Nephron (organoid): Measurements from ENCODE around the gene ALG12.

Source experiments
- H3K27ac Mint-ChIP-seq, 3 experiments: 2 replicates each; pipeline ENCODE4 v1.8.0; 2020; ENCODE audit warnings: mixed read lengths in 3 of 3, mild to moderate bottlenecking in 2 of 3, moderate library complexity in 1 of 3
- H3K27me3 Mint-ChIP-seq: 2 replicates; pipeline ENCODE4 v1.8.0; 2021; ENCODE audit warnings: low read depth, mild to moderate bottlenecking, moderate library complexity, mixed read lengths
- H3K36me3 Mint-ChIP-seq: 2 replicates; pipeline ENCODE4 v1.8.0; 2020; ENCODE audit warnings: low read depth, mixed read lengths
- H3K4me1 Mint-ChIP-seq: 2 replicates; pipeline ENCODE4 v1.8.0; 2020; ENCODE audit warnings: mixed read lengths
- H3K4me3 Mint-ChIP-seq, 3 experiments: 2 replicates each; pipeline ENCODE4 v1.8.0; 2020; ENCODE audit warnings: mild to moderate bottlenecking in 3 of 3, mixed read lengths in 3 of 3, moderate library complexity in 2 of 3
- H3K9me3 Mint-ChIP-seq: 2 replicates; pipeline ENCODE4 v1.8.0; 2020; ENCODE audit warnings: mixed read lengths
- TF ChIP-seq, protein P1 (sequence below), 3 experiments: fragments of 200-600 bp; sonication (generic); IDR thresholded peaks; one replicate each; pipeline ENCODE4 v1.5.0; 2021; ENCODE audit warnings: antibody characterized with exemption in 3 of 3; ENCODE audit not compliant: unreplicated experiment in 3 of 3

The ALG12 gene

GRCh38 chr22:49880281-49880680 is 38.0 kb downstream of the ALG12 start:
- no peaks in the 10 kb centered on the region for H3K27me3 Mint-ChIP-seq
- no peak overlapping the region for H3K4me3 Mint-ChIP-seq
- peaks cover 66% of the 10 kb centered on the region for H3K9me3 Mint-ChIP-seq
- TF ChIP-seq, protein P1, sequence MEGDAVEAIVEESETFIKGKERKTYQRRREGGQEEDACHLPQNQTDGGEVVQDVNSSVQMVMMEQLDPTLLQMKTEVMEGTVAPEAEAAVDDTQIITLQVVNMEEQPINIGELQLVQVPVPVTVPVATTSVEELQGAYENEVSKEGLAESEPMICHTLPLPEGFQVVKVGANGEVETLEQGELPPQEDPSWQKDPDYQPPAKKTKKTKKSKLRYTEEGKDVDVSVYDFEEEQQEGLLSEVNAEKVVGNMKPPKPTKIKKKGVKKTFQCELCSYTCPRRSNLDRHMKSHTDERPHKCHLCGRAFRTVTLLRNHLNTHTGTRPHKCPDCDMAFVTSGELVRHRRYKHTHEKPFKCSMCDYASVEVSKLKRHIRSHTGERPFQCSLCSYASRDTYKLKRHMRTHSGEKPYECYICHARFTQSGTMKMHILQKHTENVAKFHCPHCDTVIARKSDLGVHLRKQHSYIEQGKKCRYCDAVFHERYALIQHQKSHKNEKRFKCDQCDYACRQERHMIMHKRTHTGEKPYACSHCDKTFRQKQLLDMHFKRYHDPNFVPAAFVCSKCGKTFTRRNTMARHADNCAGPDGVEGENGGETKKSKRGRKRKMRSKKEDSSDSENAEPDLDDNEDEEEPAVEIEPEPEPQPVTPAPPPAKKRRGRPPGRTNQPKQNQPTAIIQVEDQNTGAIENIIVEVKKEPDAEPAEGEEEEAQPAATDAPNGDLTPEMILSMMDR (IDR thresholded peaks at IDR 0.05; ENCODE audit: unreplicated experiment in 3 of 3) = no peak
- peak overlapping the region in 1 of 3 experiments; percentile 41 for H3K27ac Mint-ChIP-seq
- H3K4me1 Mint-ChIP-seq = no peaks in the 10 kb centered on the region
- peaks cover 89% of the 10 kb centered on the region for H3K36me3 Mint-ChIP-seq

GRCh38 chr22:49879871-49880270 is 38.4 kb downstream of the ALG12 start:
- Mint-ChIP-seq H3K4me3 (no peak overlapping the region), H3K9me3 (peaks cover 70% of the 10 kb centered on the region), H3K4me1 (no peaks in the 10 kb centered on the region), H3K27ac (no peak overlapping the region), H3K27me3 (no peaks in the 10 kb centered on the region), H3K36me3 (peaks cover 89% of the 10 kb centered on the region)
- TF ChIP-seq, protein P1 (IDR thresholded peaks at IDR 0.05; ENCODE audit: unreplicated experiment in 3 of 3) = no peak

DNA sequence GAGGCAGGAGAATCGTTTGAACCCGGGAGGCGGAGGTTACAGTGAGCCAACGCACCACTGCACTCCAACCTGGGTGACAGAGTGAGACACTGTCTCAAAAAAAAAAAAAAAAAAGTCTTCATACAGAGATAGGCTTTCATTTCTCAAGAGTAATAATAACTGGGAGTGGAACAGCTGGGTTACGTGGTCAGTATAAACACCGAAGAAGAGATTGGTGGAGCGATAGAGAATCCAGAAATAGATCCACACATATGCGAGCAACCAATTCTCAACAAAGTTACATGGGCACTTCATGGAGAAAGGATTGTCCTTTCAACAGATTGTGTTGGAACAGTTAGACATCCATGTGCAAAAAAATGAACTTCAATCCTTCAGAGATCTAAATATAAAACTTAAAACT is 40.0 kb downstream of the ALG12 start:
- Mint-ChIP-seq H3K9me3 (peaks cover 72% of the 10 kb centered on the region), H3K27me3 (peaks cover 4% of the 10 kb centered on the region), H3K4me3 (no peak overlapping the region), H3K4me1 (no peaks in the 10 kb centered on the region), H3K36me3 (peaks cover 86% of the 10 kb centered on the region), H3K27ac (no peak overlapping the region)
- TF ChIP-seq, protein P1 (IDR thresholded peaks at IDR 0.05; ENCODE audit: unreplicated experiment in 3 of 3) = no peak

- H3K27me3 Mint-ChIP-seq = peaks cover 4% of the 10 kb centered on the region
- TF ChIP-seq, protein P1 (IDR thresholded peaks at IDR 0.05; ENCODE audit: unreplicated experiment in 3 of 3) = no peak
- peaks cover 69% of the 10 kb centered on the region for H3K9me3 Mint-ChIP-seq
- H3K4me3 Mint-ChIP-seq = no peak overlapping the region
- peaks cover 84% of the 10 kb centered on the region for H3K36me3 Mint-ChIP-seq
- H3K27ac Mint-ChIP-seq = no peak overlapping the region
- no peaks in the 10 kb centered on the region for H3K4me1 Mint-ChIP-seq
Observed at GRCh38 chr22:49877642-49878041, 40.6 kb downstream of the ALG12 start.

DNA sequence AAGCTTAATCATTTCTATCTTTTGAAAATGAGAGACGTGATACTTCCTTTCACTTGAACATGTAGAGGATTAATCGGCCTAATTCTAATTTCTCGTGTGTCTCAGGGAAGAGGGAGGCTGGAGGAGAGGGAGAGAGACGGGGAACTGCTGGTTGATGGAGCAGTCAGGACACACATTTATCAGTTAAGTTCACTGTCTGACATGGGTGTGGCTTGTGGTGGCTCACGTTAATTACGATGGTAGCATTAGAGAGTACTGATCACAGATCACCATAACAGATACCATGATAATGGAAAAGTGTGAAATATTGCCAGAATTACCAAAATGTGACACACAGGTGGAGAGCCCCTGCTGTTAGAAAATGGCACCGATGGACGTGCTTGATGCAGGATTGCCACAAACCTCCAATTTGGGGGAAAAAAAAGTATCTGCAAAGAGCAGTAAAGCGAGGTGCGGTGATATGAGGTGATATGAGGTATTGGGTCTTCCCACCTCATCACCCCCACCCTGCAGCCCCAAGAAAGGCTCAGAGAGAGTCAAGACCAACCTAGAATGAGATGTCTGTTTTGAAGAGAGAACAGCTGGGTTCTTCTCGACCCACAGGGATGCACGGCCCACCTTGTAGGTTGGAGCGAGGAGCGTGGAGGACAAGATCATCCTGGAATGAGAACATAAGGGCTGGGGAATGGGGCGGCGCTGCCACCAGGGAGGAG is 44.9 kb downstream of the ALG12 start:
- no peak overlapping the region for H3K4me3 Mint-ChIP-seq
- H3K27me3 Mint-ChIP-seq = peaks cover 4% of the 10 kb centered on the region
- TF ChIP-seq, protein P1 (IDR thresholded peaks at IDR 0.05; ENCODE audit: unreplicated experiment in 3 of 3) = no peak
- H3K27ac Mint-ChIP-seq = no peak overlapping the region
- peaks cover 71% of the 10 kb centered on the region for H3K9me3 Mint-ChIP-seq
- no peaks in the 10 kb centered on the region for H3K4me1 Mint-ChIP-seq
- H3K36me3 Mint-ChIP-seq = peaks cover 83% of the 10 kb centered on the region

GRCh38 chr22:49872347-49872746 is 45.9 kb downstream of the ALG12 start:
- TF ChIP-seq, protein P1 (IDR thresholded peaks at IDR 0.05; ENCODE audit: unreplicated experiment in 3 of 3) = no peak
- H3K36me3 Mint-ChIP-seq = peaks cover 83% of the 10 kb centered on the region
- H3K4me1 Mint-ChIP-seq = no peaks in the 10 kb centered on the region
- H3K27ac Mint-ChIP-seq = no peak overlapping the region
- H3K27me3 Mint-ChIP-seq = peaks cover 4% of the 10 kb centered on the region
- H3K9me3 Mint-ChIP-seq = peaks cover 71% of the 10 kb centered on the region
- no peak overlapping the region for H3K4me3 Mint-ChIP-seq
